ENCODE results near the gene MYO16.

MYO16 gene

DNA sequence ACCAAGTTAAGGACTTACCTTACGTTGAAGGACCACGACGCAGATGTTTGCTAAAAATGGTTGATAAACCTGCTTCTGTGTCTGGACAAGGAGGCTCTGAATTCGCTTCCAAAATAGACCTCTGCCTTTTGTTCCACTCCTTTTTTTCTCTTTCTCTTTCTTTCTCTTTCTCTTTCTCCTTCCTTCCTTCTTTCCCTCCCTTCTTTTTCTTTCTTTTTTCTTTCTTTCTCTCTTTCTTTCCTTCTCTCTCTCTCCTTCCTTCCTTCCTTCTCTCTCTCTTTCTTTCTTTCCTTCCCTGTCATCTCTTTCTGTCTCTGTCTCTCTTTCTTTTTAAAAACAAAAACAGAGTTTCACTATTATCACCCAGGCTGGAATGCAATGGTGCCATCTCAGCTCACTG, 290.7 kb downstream of the MYO16 start:
- no peak for DNase-seq (ENCODE audit: low spot score)
- no peak overlapping the region for H3K4me3 Mint-ChIP-seq
- H3K36me3 Mint-ChIP-seq (ENCODE audit: low read depth) = no peaks in the 10 kb centered on the region
- H3K4me1 Mint-ChIP-seq (ENCODE audit: low read depth) = peaks cover 13% of the 10 kb centered on the region
- H3K27ac Mint-ChIP-seq = no peak overlapping the region
- no peaks in the 10 kb centered on the region for H3K27me3 Mint-ChIP-seq (ENCODE audit: low read depth)
- no peaks in the 10 kb centered on the region for H3K9me3 Mint-ChIP-seq

GRCh38 chr13:108921238-108921637, 291.8 kb downstream of the MYO16 start:
- H3K9me3 Mint-ChIP-seq = no peaks in the 10 kb centered on the region
- no peaks in the 10 kb centered on the region for H3K36me3 Mint-ChIP-seq (ENCODE audit: low read depth)
- H3K27me3 Mint-ChIP-seq (ENCODE audit: low read depth) = no peaks in the 10 kb centered on the region
- peaks cover 3% of the 10 kb centered on the region for H3K4me1 Mint-ChIP-seq (ENCODE audit: low read depth)
- DNase-seq (ENCODE audit: low spot score) = no peak
- H3K4me3 Mint-ChIP-seq = no peak overlapping the region
- no peak overlapping the region for H3K27ac Mint-ChIP-seq

GRCh38 chr13:108922108-108922507, 292.7 kb downstream of the MYO16 start:
- H3K9me3 Mint-ChIP-seq = no peaks in the 10 kb centered on the region
- no peak overlapping the region for H3K27ac Mint-ChIP-seq
- DNase-seq (ENCODE audit: low spot score) = no peak
- no peaks in the 10 kb centered on the region for H3K27me3 Mint-ChIP-seq (ENCODE audit: low read depth)
- no peak overlapping the region for H3K4me3 Mint-ChIP-seq
- no peaks in the 10 kb centered on the region for H3K36me3 Mint-ChIP-seq (ENCODE audit: low read depth)
- no peaks in the 10 kb centered on the region for H3K4me1 Mint-ChIP-seq (ENCODE audit: low read depth)

GRCh38 chr13:108923386-108924047, 294.1 kb downstream of the MYO16 start:
- no peak for DNase-seq (ENCODE audit: low spot score)
- H3K9me3 Mint-ChIP-seq = no peaks in the 10 kb centered on the region
- no peaks in the 10 kb centered on the region for H3K4me1 Mint-ChIP-seq (ENCODE audit: low read depth)
- no peaks in the 10 kb centered on the region for H3K27me3 Mint-ChIP-seq (ENCODE audit: low read depth)
- H3K27ac Mint-ChIP-seq = no peak overlapping the region
- no peak overlapping the region for H3K4me3 Mint-ChIP-seq
- H3K36me3 Mint-ChIP-seq (ENCODE audit: low read depth) = no peaks in the 10 kb centered on the region

GRCh38 chr13:108924134-108924533, 294.7 kb downstream of the MYO16 start:
- Mint-ChIP-seq H3K36me3 (ENCODE audit: low read depth) (no peaks in the 10 kb centered on the region), H3K4me1 (ENCODE audit: low read depth) (no peaks in the 10 kb centered on the region), H3K27ac (no peak overlapping the region), H3K27me3 (ENCODE audit: low read depth) (no peaks in the 10 kb centered on the region), H3K9me3 (no peaks in the 10 kb centered on the region), H3K4me3 (no peak overlapping the region)
- no peak for DNase-seq (ENCODE audit: low spot score)

DNA sequence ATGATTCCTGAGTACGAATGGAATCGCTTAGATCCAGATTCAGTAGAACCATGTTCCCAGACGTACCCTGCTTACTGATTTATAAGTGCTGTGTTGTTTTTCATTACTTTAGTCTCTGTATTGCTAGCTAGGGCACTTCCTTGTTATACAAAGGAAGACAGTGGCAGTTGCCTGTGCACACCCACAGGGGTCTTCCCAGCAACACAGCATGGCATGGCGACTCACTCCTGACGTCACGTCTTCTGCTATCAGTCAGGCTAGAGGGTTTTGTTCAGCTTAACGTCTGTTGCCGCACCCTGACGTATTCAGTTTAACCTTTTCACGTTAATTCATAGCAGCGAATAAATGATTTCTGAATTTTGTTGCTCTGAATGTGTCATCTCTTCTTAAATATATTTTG, 295.1 kb downstream of the MYO16 start:
- Mint-ChIP-seq H3K9me3 (no peaks in the 10 kb centered on the region), H3K4me1 (ENCODE audit: low read depth) (no peaks in the 10 kb centered on the region), H3K27ac (no peak overlapping the region), H3K4me3 (no peak overlapping the region), H3K27me3 (ENCODE audit: low read depth) (no peaks in the 10 kb centered on the region), H3K36me3 (ENCODE audit: low read depth) (no peaks in the 10 kb centered on the region)
- DNase-seq (ENCODE audit: low spot score) = no peak

GRCh38 chr13:108925070-108925469, 295.7 kb downstream of the MYO16 start:
- H3K36me3 Mint-ChIP-seq (ENCODE audit: low read depth) = no peaks in the 10 kb centered on the region
- no peaks in the 10 kb centered on the region for H3K9me3 Mint-ChIP-seq
- no peak overlapping the region for H3K4me3 Mint-ChIP-seq

DNA sequence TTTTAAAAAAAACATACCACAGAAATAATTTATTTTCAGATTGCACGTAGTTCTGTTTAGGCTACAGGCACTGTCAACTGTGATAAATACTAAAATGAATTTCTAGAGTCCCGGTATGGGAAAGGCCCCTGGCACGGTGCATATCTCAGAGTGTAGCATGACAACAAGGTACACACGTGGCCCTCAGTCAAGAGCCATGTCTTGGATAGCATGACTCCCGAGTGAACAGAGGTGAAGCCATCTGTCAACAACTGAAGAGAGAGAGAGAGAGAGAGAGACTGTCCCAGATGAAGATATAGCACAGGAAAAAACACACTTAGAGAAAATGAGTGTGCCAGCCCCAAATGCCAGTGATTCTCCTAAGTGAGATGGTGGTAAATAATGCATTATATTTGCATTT, 297.5 kb downstream of the MYO16 start:
- H3K36me3 Mint-ChIP-seq (ENCODE audit: low read depth) = no peaks in the 10 kb centered on the region
- DNase-seq (ENCODE audit: low spot score) = no peak
- H3K4me1 Mint-ChIP-seq (ENCODE audit: low read depth) = no peaks in the 10 kb centered on the region
- H3K27me3 Mint-ChIP-seq (ENCODE audit: low read depth) = peaks cover 1% of the 10 kb centered on the region
- no peak overlapping the region for H3K4me3 Mint-ChIP-seq
- H3K9me3 Mint-ChIP-seq = no peaks in the 10 kb centered on the region
- H3K27ac Mint-ChIP-seq = no peak overlapping the region

More at GRCh38 chr13:108925070-108925469, 295.7 kb downstream of the MYO16 start:
- Mint-ChIP-seq H3K4me1 (ENCODE audit: low read depth) (no peaks in the 10 kb centered on the region), H3K27me3 (ENCODE audit: low read depth) (no peaks in the 10 kb centered on the region), H3K27ac (no peak overlapping the region)
- no peak for DNase-seq (ENCODE audit: low spot score)

- Mint-ChIP-seq H3K27me3 (ENCODE audit: low read depth) (peaks cover 4% of the 10 kb centered on the region), H3K4me1 (ENCODE audit: low read depth) (no peaks in the 10 kb centered on the region), H3K9me3 (no peaks in the 10 kb centered on the region), H3K4me3 (no peak overlapping the region), H3K27ac (no peak overlapping the region), H3K36me3 (ENCODE audit: low read depth) (no peaks in the 10 kb centered on the region)
- no peak for DNase-seq (ENCODE audit: low spot score)
Measured at GRCh38 chr13:108927615-108928014, 298.2 kb downstream of the MYO16 start.

- H3K4me3 Mint-ChIP-seq = no peak overlapping the region
- H3K36me3 Mint-ChIP-seq (ENCODE audit: low read depth) = no peaks in the 10 kb centered on the region
- H3K9me3 Mint-ChIP-seq = no peaks in the 10 kb centered on the region
- H3K4me1 Mint-ChIP-seq (ENCODE audit: low read depth) = no peaks in the 10 kb centered on the region
- no peak overlapping the region for H3K27ac Mint-ChIP-seq
- no peak for DNase-seq (ENCODE audit: low spot score)
- H3K27me3 Mint-ChIP-seq (ENCODE audit: low read depth) = peaks cover 4% of the 10 kb centered on the region
Measured at GRCh38 chr13:108929532-108930206, 300.3 kb downstream of the MYO16 start.

DNA sequence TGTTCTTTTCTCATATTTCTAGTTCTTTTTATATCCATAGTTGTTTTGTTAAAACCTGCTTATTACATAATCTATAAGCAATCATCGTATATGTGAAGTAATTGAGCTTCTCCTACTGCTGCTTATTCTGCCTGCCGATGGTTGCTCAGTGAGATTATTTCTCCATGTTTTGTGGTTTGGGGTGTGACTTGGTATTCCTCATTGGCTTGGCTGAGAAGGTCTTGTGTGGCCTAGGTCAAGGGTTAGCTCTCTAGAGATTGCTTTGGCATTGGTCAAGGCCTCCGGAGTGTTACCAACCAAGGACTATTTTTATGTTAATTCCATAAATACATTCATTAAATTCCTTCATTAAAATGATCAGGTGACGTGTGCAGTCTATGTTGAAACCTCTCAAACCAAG, 302.8 kb downstream of the MYO16 start:
- Mint-ChIP-seq H3K4me1 (ENCODE audit: low read depth) (no peaks in the 10 kb centered on the region), H3K36me3 (ENCODE audit: low read depth) (no peaks in the 10 kb centered on the region), H3K27me3 (ENCODE audit: low read depth) (peaks cover 6% of the 10 kb centered on the region), H3K27ac (no peak overlapping the region), H3K4me3 (no peak overlapping the region), H3K9me3 (no peaks in the 10 kb centered on the region)
- no peak for DNase-seq (ENCODE audit: low spot score)

DNA sequence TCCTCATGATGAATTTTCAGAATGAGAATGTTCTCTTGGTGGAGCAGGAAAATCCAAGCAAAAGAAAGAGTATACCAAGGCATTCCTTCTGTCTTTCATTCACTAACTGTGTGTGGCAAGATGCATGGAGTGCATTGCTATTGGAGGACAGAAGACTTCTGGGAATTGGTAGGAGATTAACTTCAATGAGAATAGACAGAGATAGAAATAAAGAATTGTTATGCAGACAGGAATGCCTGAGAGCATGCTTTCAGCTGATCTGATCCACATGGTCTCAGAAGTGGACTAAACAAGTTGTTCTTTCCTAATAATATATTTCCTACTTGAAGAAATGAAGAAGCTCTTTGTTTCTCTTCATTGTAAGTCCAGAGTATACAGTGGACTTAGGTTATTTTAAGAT, 303.6 kb downstream of the MYO16 start:
- Mint-ChIP-seq H3K27me3 (ENCODE audit: low read depth) (peaks cover 6% of the 10 kb centered on the region), H3K36me3 (ENCODE audit: low read depth) (no peaks in the 10 kb centered on the region), H3K9me3 (no peaks in the 10 kb centered on the region), H3K27ac (no peak overlapping the region), H3K4me1 (ENCODE audit: low read depth) (no peaks in the 10 kb centered on the region), H3K4me3 (no peak overlapping the region)
- no peak for DNase-seq (ENCODE audit: low spot score)

GRCh38 chr13:108938155-108938554, 308.7 kb downstream of the MYO16 start:
- no peaks in the 10 kb centered on the region for H3K4me1 Mint-ChIP-seq (ENCODE audit: low read depth)
- no peak for DNase-seq (ENCODE audit: low spot score)
- peaks cover 3% of the 10 kb centered on the region for H3K27me3 Mint-ChIP-seq (ENCODE audit: low read depth)
- no peak overlapping the region for H3K27ac Mint-ChIP-seq
- no peaks in the 10 kb centered on the region for H3K9me3 Mint-ChIP-seq
- no peak overlapping the region for H3K4me3 Mint-ChIP-seq
- no peaks in the 10 kb centered on the region for H3K36me3 Mint-ChIP-seq (ENCODE audit: low read depth)

GRCh38 chr13:108940121-108940520, 310.7 kb downstream of the MYO16 start:
- Mint-ChIP-seq H3K27ac (no peak overlapping the region), H3K4me3 (no peak overlapping the region), H3K36me3 (ENCODE audit: low read depth) (no peaks in the 10 kb centered on the region), H3K4me1 (ENCODE audit: low read depth) (no peaks in the 10 kb centered on the region), H3K9me3 (no peaks in the 10 kb centered on the region), H3K27me3 (ENCODE audit: low read depth) (peaks cover 4% of the 10 kb centered on the region)
- DNase-seq (ENCODE audit: low spot score) = no peak

GRCh38 chr13:108943842-108944241, 314.4 kb downstream of the MYO16 start:
- Mint-ChIP-seq H3K4me1 (ENCODE audit: low read depth) (no peaks in the 10 kb centered on the region), H3K27me3 (ENCODE audit: low read depth) (peaks cover 2% of the 10 kb centered on the region), H3K27ac (no peak overlapping the region), H3K4me3 (no peak overlapping the region), H3K36me3 (ENCODE audit: low read depth) (no peaks in the 10 kb centered on the region), H3K9me3 (no peaks in the 10 kb centered on the region)
- no peak for DNase-seq (ENCODE audit: low spot score)

Data from T-helper 2 cell treated with Interferon-gamma antibody and Interleukin-4, amounts not matched to agents 5 μg/mL and 100 μg/mL, for 36 hours (primary cell).